HL-60 (cell line): ENCODE results near the gene ARHGAP10.

Experiments
- DNase-seq, 2 experiments: peaks; one replicate each; pipeline ENCODE4 v3.0.0-alpha.2; 2010 to 2020; ENCODE audit warnings: low read depth in 1 of 2, low spot score in 1 of 2
- H3K27ac ChIP-seq: fragments of 250-450 bp; sonication (Bioruptor Pico); replicated peaks from 2 replicates; pipeline ENCODE4 v1.5.1; 2020; ENCODE audit warnings: mild to moderate bottlenecking, moderate library complexity
- H3K27me3 ChIP-seq: fragments of 250-450 bp; sonication (Bioruptor Pico); 2 replicates; pipeline ENCODE4 v1.5.1; 2021; ENCODE audit warnings: mild to moderate bottlenecking, moderate library complexity; ENCODE audit not compliant: insufficient read depth, poor library complexity, severe bottlenecking
- H3K4me3 ChIP-seq: replicated peaks from 2 replicates; pipeline ENCODE4 v1.5.1; 2011; ENCODE audit warnings: mild to moderate bottlenecking, control low read depth, low read length; ENCODE audit not compliant: insufficient read depth
- GABPA ChIP-seq: IDR thresholded peaks from 2 replicates; pipeline ENCODE4 v1.6.1; 2012; ENCODE audit warnings: low read depth
- POLR2AphosphoS5 ChIP-seq: IDR thresholded peaks from 2 replicates; pipeline ENCODE4 v1.6.1; 2012; ENCODE audit warnings: low read depth
- SPI1 ChIP-seq: IDR thresholded peaks from 2 replicates; pipeline ENCODE4 v1.6.1; 2012; ENCODE audit warnings: low read depth, mild to moderate bottlenecking, borderline replicate concordance
- TF ChIP-seq, protein P1 (sequence below): IDR thresholded peaks from one replicate; pipeline ENCODE4 v1.5.1; 2011; ENCODE audit warnings: low read length, control low read depth, inconsistent platforms; ENCODE audit not compliant: insufficient read depth
- TF ChIP-seq, protein P2 (sequence below): IDR thresholded peaks from 2 replicates; pipeline ENCODE4 v1.6.1; 2012; ENCODE audit warnings: low read depth; ENCODE audit not compliant: insufficient replicate concordance

Gene ARHGAP10

DNA sequence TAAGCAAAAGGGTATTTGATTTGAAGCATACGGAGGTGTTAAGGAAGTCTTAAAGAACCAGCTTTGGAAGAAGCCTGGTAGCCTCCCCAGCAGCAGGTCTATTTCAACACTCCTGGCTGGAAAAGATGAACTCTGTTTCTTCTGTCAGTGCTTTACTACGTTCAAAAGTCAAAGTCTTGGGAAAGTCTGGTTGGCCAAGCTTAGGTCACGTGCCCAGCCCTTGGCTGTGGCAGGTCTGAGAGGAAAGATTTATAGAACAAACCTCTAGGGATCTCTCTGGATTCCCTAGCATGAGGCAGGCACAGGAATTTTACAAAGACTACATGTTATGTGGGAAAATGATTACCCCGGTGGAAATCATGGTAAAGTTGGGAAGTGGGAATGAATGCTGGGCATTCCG lies 8.6 kb upstream of the ARHGAP10 start:
- no peak overlapping the region for H3K27ac ChIP-seq
- H3K27me3 ChIP-seq = no peaks in the 10 kb centered on the region
- no peak for DNase-seq
- TF ChIP-seq SPI1 (no peak), POLR2AphosphoS5 (no peak), GABPA (no peak)
- TF ChIP-seq, protein P1, sequence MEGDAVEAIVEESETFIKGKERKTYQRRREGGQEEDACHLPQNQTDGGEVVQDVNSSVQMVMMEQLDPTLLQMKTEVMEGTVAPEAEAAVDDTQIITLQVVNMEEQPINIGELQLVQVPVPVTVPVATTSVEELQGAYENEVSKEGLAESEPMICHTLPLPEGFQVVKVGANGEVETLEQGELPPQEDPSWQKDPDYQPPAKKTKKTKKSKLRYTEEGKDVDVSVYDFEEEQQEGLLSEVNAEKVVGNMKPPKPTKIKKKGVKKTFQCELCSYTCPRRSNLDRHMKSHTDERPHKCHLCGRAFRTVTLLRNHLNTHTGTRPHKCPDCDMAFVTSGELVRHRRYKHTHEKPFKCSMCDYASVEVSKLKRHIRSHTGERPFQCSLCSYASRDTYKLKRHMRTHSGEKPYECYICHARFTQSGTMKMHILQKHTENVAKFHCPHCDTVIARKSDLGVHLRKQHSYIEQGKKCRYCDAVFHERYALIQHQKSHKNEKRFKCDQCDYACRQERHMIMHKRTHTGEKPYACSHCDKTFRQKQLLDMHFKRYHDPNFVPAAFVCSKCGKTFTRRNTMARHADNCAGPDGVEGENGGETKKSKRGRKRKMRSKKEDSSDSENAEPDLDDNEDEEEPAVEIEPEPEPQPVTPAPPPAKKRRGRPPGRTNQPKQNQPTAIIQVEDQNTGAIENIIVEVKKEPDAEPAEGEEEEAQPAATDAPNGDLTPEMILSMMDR = no peak
- TF ChIP-seq, protein P2, sequence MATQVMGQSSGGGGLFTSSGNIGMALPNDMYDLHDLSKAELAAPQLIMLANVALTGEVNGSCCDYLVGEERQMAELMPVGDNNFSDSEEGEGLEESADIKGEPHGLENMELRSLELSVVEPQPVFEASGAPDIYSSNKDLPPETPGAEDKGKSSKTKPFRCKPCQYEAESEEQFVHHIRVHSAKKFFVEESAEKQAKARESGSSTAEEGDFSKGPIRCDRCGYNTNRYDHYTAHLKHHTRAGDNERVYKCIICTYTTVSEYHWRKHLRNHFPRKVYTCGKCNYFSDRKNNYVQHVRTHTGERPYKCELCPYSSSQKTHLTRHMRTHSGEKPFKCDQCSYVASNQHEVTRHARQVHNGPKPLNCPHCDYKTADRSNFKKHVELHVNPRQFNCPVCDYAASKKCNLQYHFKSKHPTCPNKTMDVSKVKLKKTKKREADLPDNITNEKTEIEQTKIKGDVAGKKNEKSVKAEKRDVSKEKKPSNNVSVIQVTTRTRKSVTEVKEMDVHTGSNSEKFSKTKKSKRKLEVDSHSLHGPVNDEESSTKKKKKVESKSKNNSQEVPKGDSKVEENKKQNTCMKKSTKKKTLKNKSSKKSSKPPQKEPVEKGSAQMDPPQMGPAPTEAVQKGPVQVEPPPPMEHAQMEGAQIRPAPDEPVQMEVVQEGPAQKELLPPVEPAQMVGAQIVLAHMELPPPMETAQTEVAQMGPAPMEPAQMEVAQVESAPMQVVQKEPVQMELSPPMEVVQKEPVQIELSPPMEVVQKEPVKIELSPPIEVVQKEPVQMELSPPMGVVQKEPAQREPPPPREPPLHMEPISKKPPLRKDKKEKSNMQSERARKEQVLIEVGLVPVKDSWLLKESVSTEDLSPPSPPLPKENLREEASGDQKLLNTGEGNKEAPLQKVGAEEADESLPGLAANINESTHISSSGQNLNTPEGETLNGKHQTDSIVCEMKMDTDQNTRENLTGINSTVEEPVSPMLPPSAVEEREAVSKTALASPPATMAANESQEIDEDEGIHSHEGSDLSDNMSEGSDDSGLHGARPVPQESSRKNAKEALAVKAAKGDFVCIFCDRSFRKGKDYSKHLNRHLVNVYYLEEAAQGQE = no peak
- no peak overlapping the region for H3K4me3 ChIP-seq

DNA sequence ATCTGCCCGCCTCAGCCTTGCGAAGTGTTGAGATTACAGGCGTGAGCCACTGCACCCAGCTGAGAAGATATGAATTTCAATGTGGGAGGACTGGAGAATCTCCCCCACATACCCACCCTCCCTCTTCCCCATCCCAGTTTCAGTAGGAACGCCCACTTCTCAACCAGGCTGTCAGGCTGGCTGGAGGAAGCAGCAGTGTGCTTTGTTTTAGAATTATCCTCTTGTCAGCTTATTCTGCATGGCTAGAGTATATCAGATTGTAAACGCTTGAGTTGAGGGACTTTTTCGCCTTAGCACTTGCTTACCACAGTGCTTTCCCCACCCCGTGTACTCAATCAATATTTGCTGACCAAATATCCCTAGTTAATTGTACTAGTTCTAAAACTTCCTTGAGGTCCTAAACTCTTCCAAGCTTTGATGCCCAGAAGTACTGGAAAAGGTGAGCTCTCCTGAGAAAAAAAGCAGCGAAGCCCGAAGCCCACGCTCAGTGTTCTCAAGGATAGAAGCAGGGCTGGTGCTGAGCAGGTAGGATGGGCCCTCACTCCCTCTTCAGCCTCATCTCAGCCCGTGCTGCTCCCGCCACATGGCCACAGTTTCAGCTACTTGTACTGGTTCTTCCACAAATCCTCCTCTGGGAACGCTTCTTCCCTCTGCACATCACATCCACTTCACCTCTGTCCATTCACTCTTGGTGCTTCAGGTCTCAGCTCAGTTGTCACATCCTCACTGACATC lies 7.3 kb upstream of the ARHGAP10 start:
- DNase-seq = no peak
- TF ChIP-seq, protein P1 = no peak
- TF ChIP-seq GABPA (no peak), POLR2AphosphoS5 (no peak), SPI1 (no peak)
- TF ChIP-seq, protein P2 = no peak
- Histone ChIP-seq H3K27me3 (no peaks in the 10 kb centered on the region), H3K27ac (no peak overlapping the region), H3K4me3 (no peak overlapping the region)

DNA sequence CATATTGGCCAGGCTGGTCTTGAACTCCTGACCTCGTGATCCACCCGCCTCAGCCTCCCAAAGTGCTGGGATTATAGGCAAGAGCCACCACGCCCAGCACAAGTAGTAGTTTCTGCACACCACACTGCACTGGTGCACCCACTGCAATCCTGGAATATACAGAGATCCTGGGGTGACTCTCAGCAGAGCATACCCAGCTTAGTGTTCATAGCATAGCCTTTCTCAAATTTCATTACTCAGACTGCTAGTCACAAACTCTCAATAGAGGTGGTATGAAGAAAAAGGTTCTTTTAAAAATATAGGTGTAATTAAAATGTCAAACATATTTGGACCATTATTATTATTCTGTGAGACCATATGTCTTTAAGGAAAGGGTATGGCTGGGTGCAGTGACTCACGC lies 6.2 kb upstream of the ARHGAP10 start:
- TF ChIP-seq, protein P2 = no peak
- TF ChIP-seq, protein P1 = no peak
- TF ChIP-seq SPI1 = no peak
- no peak for DNase-seq
- H3K27me3 ChIP-seq = no peaks in the 10 kb centered on the region

More for the DNA sequence above, 6.2 kb upstream of the ARHGAP10 start:
- H3K27ac ChIP-seq = no peak overlapping the region
- no peak overlapping the region for H3K4me3 ChIP-seq
